ENCODE data around the gene LRP11.

DNA sequence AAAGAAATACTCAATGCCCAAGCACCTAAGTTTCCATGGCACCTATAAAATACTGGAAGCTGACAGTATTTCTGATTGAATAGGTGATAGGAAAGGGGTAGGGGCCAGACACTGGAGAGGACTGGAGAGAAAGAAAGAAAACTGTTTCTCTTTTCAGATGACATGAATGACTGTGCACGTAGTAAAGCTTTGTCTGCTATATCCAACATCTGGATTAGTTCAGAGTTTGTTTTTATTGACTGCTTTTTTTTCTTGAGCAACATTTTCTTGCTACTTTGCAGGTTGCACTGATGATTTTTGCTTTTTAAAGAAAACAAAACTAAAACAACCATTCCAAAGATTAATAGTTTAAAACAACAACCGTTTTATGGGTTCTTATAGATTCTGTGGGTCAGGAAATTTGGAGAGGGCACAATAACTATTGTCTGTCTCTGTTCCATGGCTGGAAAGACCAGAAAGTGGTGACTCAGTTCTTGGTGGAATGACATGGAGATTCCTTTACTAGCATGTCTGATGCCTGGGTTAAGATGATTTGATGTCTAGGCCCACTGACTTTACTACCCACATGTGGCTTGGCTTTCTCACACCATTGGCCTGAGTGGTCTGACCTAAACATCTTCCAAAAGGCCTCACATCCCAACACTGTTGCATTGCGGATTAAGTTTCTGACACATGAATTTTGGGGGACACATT is 12.2 kb upstream of the LRP11 start:
- TF ChIP-seq, protein P1, sequence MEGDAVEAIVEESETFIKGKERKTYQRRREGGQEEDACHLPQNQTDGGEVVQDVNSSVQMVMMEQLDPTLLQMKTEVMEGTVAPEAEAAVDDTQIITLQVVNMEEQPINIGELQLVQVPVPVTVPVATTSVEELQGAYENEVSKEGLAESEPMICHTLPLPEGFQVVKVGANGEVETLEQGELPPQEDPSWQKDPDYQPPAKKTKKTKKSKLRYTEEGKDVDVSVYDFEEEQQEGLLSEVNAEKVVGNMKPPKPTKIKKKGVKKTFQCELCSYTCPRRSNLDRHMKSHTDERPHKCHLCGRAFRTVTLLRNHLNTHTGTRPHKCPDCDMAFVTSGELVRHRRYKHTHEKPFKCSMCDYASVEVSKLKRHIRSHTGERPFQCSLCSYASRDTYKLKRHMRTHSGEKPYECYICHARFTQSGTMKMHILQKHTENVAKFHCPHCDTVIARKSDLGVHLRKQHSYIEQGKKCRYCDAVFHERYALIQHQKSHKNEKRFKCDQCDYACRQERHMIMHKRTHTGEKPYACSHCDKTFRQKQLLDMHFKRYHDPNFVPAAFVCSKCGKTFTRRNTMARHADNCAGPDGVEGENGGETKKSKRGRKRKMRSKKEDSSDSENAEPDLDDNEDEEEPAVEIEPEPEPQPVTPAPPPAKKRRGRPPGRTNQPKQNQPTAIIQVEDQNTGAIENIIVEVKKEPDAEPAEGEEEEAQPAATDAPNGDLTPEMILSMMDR (conservative IDR thresholded peaks at IDR 0.05; ENCODE audit: low read length) = no peak
- TF ChIP-seq EZH2phosphoT487 (IDR thresholded peaks at IDR 0.05; ENCODE audit: borderline replicate concordance, low read depth, low read length) = no peak

Data from OCI-LY7 (cell line).